Measurements from ENCODE around the gene NKIRAS2. TPM values are rescaled to one million over a fixed set of nuclear protein-coding genes. Genes with fewer than 3 reads are reported as not detected.
A peak's percentile ranks its signal among the peaks of the same experiment; 100 is the strongest.

The NKIRAS2 gene
- total and polyA plus RNA-seq, 2 of the 13 experiments (the other 11 are each of a cell fraction or from before 2014, with no cell fraction given): 27.9 to 42.0 TPM

DNA sequence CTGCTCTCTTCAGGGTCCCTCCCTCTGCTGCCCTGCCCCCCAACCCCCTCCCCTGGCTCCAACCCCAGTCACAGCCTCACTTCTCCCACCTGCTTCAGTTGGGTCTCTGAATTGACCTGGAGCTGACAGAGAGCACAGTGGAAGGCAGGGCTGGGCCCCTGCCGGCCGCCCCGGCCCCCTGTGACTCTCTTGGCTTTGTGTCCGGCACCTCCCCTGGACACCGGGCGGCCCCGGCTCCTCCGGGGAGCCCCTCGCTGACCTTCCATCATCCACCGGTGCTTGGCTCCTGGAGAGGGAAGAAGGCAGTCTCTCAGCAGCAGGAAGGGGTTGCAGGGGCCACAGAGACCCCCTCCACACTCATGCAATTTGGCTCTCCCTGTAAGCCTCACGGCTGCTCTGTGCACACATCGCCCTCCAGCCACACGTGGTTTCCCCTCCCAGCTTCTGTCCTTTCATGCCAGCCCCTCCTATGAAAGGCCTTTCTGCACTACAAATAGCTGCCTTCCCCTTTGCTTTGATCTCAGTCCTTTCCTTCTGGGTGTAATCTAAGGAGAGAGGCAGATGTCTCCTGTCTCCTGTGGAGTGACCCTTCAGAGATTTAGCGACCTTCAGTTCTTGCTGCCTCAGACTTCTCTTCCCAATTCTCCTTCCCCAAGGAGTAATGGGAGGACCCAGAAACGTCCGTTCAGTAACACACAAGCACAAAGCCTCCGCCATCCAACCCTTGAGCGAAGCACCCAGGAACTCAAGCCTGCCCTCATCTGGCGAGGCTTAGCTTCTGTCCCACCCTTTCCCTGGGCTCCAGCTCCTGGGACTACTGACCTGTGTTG is 8.3 kb downstream of the NKIRAS2 start (continued):
- no peak for TF ChIP-seq NFE2L2 (IDR thresholded peaks at IDR 0.05; ENCODE audit: low read length)
- peak; percentile 41; the same call in 1 of the 2 replicates for TF ChIP-seq BCL3 (CRISPR knock-in tag; IDR thresholded peaks at IDR 0.05)
- TF ChIP-seq POGZ (CRISPR knock-in tag; IDR thresholded peaks at IDR 0.05): no peak
- TF ChIP-seq U2AF2 (IDR thresholded peaks at IDR 0.05; ENCODE audit: low read depth, low read length): no peak
- no peak for TF ChIP-seq RELA (CRISPR knock-in tag; IDR thresholded peaks at IDR 0.05)
- TF ChIP-seq E2F1 (CRISPR knock-in tag; IDR thresholded peaks at IDR 0.05): no peak
- TF ChIP-seq ZNF629 (CRISPR knock-in tag; conservative IDR thresholded peaks at IDR 0.05): no peak
- no peak for TF ChIP-seq PAX8 (CRISPR knock-in tag; IDR thresholded peaks at IDR 0.05; ENCODE audit: borderline replicate concordance)
- TF ChIP-seq SPEN (CRISPR knock-in tag; IDR thresholded peaks at IDR 0.05; ENCODE audit: low read depth): no peak
- no peak; the same call in 1 of the 2 replicates for TF ChIP-seq ZKSCAN8 (CRISPR knock-in tag; IDR thresholded peaks at IDR 0.05; ENCODE audit: borderline replicate concordance)
- TF ChIP-seq, protein P1, sequence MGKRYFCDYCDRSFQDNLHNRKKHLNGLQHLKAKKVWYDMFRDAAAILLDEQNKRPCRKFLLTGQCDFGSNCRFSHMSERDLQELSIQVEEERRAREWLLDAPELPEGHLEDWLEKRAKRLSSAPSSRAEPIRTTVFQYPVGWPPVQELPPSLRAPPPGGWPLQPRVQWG (CRISPR knock-in tag; IDR thresholded peaks at IDR 0.05; ENCODE audit: borderline replicate concordance, low read depth): no peak
- TF ChIP-seq, protein P2, sequence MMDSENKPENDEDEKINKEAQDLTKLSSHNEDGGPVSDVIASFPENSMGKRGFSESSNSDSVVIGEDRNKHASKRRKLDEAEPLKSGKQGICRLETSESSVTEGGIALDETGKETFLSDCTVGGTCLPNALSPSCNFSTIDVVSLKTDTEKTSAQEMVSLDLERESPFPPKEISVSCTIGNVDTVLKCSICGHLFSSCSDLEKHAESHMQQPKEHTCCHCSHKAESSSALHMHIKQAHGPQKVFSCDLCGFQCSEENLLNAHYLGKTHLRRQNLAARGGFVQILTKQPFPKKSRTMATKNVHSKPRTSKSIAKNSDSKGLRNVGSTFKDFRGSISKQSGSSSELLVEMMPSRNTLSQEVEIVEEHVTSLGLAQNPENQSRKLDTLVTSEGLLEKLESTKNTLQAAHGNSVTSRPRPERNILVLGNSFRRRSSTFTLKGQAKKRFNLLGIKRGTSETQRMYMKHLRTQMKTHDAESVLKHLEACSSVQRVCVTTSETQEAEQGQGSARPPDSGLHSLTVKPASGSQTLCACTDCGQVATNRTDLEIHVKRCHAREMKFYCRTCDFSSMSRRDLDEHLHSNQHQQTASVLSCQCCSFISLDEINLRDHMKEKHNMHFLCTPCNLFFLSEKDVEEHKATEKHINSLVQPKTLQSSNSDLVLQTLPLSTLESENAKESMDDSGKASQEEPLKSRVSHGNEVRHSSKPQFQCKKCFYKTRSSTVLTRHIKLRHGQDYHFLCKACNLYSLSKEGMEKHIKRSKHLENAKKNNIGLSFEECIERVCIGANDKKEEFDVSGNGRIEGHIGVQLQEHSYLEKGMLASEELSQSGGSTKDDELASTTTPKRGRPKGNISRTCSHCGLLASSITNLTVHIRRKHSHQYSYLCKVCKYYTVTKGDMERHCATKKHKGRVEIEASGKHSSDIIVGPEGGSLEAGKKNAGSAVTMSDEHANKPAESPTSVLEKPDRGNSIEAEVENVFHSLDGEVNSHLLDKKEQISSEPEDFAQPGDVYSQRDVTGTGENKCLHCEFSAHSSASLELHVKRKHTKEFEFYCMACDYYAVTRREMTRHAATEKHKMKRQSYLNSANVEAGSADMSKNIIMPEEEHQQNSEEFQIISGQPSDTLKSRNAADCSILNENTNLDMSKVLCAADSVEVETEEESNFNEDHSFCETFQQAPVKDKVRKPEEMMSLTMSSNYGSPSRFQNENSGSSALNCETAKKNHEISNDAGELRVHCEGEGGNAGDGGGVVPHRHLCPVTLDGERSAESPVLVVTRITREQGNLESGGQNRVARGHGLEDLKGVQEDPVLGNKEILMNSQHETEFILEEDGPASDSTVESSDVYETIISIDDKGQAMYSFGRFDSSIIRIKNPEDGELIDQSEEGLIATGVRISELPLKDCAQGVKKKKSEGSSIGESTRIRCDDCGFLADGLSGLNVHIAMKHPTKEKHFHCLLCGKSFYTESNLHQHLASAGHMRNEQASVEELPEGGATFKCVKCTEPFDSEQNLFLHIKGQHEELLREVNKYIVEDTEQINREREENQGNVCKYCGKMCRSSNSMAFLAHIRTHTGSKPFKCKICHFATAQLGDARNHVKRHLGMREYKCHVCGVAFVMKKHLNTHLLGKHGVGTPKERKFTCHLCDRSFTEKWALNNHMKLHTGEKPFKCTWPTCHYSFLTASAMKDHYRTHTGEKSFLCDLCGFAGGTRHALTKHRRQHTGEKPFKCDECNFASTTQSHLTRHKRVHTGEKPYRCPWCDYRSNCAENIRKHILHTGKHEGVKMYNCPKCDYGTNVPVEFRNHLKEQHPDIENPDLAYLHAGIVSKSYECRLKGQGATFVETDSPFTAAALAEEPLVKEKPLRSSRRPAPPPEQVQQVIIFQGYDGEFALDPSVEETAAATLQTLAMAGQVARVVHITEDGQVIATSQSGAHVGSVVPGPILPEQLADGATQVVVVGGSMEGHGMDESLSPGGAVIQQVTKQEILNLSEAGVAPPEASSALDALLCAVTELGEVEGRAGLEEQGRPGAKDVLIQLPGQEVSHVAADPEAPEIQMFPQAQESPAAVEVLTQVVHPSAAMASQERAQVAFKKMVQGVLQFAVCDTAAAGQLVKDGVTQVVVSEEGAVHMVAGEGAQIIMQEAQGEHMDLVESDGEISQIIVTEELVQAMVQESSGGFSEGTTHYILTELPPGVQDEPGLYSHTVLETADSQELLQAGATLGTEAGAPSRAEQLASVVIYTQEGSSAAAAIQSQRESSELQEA (CRISPR knock-in tag; IDR thresholded peaks at IDR 0.05; ENCODE audit: not compliant biosample characterization): no peak
- no peak for TF ChIP-seq THYN1 (CRISPR knock-in tag; IDR thresholded peaks at IDR 0.05; ENCODE audit: borderline replicate concordance, low read depth)
- TF ChIP-seq ZNF589 (CRISPR knock-in tag; conservative IDR thresholded peaks at IDR 0.05): no peak

Measured in HepG2 (cell line).